ENCODE measurements around the gene RAI1.

DNA sequence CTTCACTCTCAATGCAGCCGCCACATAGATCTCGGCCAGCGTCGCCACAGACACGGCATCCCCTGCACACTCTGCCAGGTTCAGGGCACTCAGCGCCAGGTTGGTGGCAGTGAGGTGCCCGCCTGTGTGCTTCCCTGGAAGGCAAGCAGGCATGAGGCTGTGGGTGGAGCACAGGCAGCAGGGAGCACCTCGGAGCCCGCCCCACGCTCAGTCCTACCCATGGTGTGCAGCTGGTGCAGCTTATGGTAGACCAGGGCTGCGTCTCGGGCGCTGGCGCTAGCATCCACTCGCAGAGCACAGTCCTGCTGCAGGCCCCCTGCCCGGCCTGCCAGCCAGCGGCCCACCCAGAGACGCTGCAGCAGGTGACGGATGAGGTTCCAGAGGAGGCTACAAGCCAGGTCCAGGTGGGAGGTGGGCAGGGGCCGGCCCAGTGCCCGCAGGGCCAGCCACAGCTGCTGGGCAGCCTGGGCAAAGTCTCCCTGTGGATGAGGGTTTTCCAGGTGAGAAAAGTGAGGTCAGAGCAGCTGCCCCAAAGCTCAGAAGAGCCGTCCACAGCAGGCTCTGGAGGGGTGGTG lies 135.1 kb downstream of the RAI1 start:
- TF ChIP-seq TAF1 (IDR thresholded peaks at IDR 0.05; ENCODE audit: borderline replicate concordance, low read depth, low read length) (no peak), POLR2A (IDR thresholded peaks at IDR 0.05; ENCODE audit: low read depth, low read length) (no peak)
